ENCODE results near the gene JMJD4.

JMJD4 gene

GRCh38 chr1:227747382-227747781 is 12.3 kb upstream of the JMJD4 start:
- Mint-ChIP-seq H3K36me3 (peaks cover 26% of the 10 kb centered on the region), H3K4me3 (no peak overlapping the region)

GRCh38 chr1:227746676-227747075 is 11.6 kb upstream of the JMJD4 start:
- Mint-ChIP-seq H3K36me3 (peaks cover 21% of the 10 kb centered on the region), H3K27ac (no peak overlapping the region), H3K4me3 (no peak overlapping the region), H3K9me3 (no peaks in the 10 kb centered on the region), H3K4me1 (peaks cover 56% of the 10 kb centered on the region)
- DNase-seq (ENCODE audit: low spot score in 2 of 2) (no peak), ATAC-seq (no peak)

More at GRCh38 chr1:227747382-227747781, 12.3 kb upstream of the JMJD4 start:
- H3K27ac Mint-ChIP-seq = no peak overlapping the region
- no peaks in the 10 kb centered on the region for H3K9me3 Mint-ChIP-seq
- no peak for DNase-seq (ENCODE audit: low spot score in 2 of 2)
- ATAC-seq = no peak
- H3K4me1 Mint-ChIP-seq = peaks cover 54% of the 10 kb centered on the region

- ATAC-seq (no peak), DNase-seq (ENCODE audit: low spot score in 2 of 2) (no peak)
- Mint-ChIP-seq H3K36me3 (peaks cover 13% of the 10 kb centered on the region), H3K4me3 (no peak overlapping the region), H3K4me1 (peaks cover 66% of the 10 kb centered on the region), H3K9me3 (no peaks in the 10 kb centered on the region), H3K27ac (no peak overlapping the region)
These were observed 10.6 kb upstream of the JMJD4 start for GRCh38 chr1:227745568-227746265.

- ATAC-seq (no peak), DNase-seq (ENCODE audit: low spot score in 2 of 2) (no peak)
- Mint-ChIP-seq H3K9me3 (no peaks in the 10 kb centered on the region), H3K36me3 (peaks cover 15% of the 10 kb centered on the region), H3K4me3 (no peak overlapping the region), H3K4me1 (peaks cover 74% of the 10 kb centered on the region), H3K27ac (no peak overlapping the region)
These were observed 9.6 kb upstream of the JMJD4 start for GRCh38 chr1:227744668-227745067.

GRCh38 chr1:227742738-227743715 is 7.9 kb upstream of the JMJD4 start:
- Mint-ChIP-seq H3K4me1 (peaks cover 65% of the 10 kb centered on the region), H3K27ac (peak overlapping the region; percentile 70), H3K36me3 (peaks cover 9% of the 10 kb centered on the region), H3K9me3 (no peaks in the 10 kb centered on the region), H3K4me3 (no peak overlapping the region)
- DNase-seq (ENCODE audit: low spot score in 2 of 2) = no peak
- peak; percentile 29 for ATAC-seq

DNA sequence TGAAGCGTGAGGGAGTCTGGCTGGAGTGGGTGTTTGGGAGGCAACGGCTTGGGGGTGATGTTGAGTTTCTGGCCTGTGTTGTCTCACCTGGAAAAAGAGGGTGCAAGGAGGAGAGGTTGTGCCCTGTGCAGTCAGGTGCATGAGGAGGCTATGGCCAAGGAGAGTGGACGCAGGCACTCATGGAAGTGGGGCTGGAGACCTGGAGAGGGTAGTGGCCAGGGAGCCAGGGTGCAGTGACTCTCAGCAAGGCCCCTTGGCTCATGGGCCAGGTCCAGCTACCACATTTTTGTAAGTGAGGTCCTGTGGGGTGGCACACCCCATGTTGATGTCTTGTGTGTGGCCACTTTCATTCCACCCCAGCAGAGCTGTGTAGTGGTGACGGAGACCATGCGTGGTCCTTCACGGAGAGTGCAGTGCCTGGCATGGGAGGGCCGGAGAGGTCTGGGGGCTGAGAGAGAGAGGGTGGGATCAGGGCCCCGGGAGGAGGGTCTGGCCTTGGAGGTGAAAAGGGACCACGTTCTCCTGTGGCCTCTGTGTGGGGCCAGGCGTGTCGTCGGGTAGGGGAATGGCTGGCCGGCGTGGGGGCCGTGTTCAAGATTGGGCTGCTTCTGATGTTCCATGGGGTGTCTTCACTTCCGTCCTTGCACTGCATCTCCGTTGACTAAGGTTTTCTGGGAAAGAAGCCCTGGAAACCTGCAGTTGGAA is 6.2 kb upstream of the JMJD4 start:
- Mint-ChIP-seq H3K27ac (peak overlapping the region; percentile 74), H3K36me3 (peaks cover 13% of the 10 kb centered on the region), H3K4me3 (no peak overlapping the region), H3K9me3 (no peaks in the 10 kb centered on the region), H3K4me1 (peaks cover 70% of the 10 kb centered on the region)
- DNase-seq (ENCODE audit: low spot score in 2 of 2) = no peak
- ATAC-seq = no peak

GRCh38 chr1:227740401-227740960 is 5.4 kb upstream of the JMJD4 start:
- DNase-seq (ENCODE audit: low spot score in 2 of 2) = no peak
- ATAC-seq = no peak
- Mint-ChIP-seq H3K9me3 (no peaks in the 10 kb centered on the region), H3K36me3 (peaks cover 20% of the 10 kb centered on the region), H3K4me3 (no peak overlapping the region), H3K27ac (peak overlapping the region; percentile 74), H3K4me1 (peaks cover 75% of the 10 kb centered on the region)

DNA sequence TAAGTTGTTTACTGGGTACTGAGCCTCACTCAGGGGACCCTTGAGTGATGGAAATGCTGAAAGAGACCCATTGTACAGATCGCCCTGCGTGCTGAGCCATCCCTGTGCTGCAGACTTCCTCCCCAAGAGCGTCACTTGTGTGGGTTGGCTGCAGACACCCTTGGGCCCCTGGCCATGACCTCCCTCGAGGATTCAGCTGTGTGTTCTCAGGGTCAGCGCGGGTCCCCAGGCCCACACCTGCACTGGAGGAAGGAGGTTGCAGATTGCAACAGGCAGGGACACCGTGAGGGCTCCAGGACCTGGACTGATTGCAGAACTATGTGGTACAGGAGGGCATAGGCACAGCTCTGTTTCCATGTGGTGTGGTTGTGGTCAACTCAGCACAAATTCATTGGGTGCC is 4.5 kb upstream of the JMJD4 start:
- no peak overlapping the region for H3K4me3 Mint-ChIP-seq
- peaks cover 67% of the 10 kb centered on the region for H3K4me1 Mint-ChIP-seq
- H3K9me3 Mint-ChIP-seq = no peaks in the 10 kb centered on the region
- peak overlapping the region; percentile 74 for H3K27ac Mint-ChIP-seq
- DNase-seq (ENCODE audit: low spot score in 2 of 2) = no peak
- ATAC-seq = no peak
- peaks cover 28% of the 10 kb centered on the region for H3K36me3 Mint-ChIP-seq

GRCh38 chr1:227738820-227739219 is 3.7 kb upstream of the JMJD4 start:
- peaks cover 36% of the 10 kb centered on the region for H3K36me3 Mint-ChIP-seq
- no peak overlapping the region for H3K4me3 Mint-ChIP-seq
- no peaks in the 10 kb centered on the region for H3K9me3 Mint-ChIP-seq
- ATAC-seq (no peak), DNase-seq (ENCODE audit: low spot score in 2 of 2) (no peak)
- peaks cover 71% of the 10 kb centered on the region for H3K4me1 Mint-ChIP-seq
- H3K27ac Mint-ChIP-seq = peak overlapping the region; percentile 74

DNA sequence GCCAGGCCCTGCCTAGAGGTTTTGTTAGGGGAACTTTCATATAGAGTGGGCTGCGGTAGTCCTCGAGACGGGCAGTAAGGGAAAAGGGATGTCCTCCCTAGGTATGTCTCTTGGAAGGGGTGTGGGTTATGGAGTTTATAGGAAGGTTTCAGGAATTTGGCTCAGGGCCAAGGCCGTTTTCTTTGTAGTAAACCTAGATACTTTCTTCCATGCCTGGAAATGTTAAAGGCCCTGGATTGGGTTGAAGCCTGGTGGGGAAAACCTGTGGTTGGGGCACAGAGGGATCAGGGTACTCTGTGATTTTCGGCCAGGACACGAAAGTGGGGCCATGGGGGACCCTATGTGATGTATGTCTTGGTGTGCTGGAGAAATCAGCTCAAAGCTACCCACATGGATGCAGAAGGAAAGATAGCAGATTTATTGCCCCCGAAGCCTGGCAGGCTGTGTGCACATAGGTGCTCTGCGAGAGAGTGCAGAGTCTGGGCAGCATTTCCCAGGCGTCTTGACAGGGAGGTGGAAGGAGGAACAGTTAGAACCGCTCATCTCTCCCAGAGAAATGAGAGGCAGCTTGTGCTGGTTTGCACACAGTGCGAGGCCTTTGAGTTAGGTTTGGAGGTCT is 1.8 kb upstream of the JMJD4 start:
- Mint-ChIP-seq H3K27ac (peak overlapping the region; percentile 58), H3K4me3 (peak overlapping the region; percentile 92), H3K4me1 (peaks cover 74% of the 10 kb centered on the region), H3K9me3 (no peaks in the 10 kb centered on the region), H3K36me3 (peaks cover 55% of the 10 kb centered on the region)
- ATAC-seq (no peak), DNase-seq (ENCODE audit: low spot score in 2 of 2) (no peak)

- DNase-seq (ENCODE audit: low spot score in 2 of 2) (no peak), ATAC-seq (no peak)
- Mint-ChIP-seq H3K27ac (peak overlapping the region; percentile 95), H3K36me3 (peaks cover 58% of the 10 kb centered on the region), H3K9me3 (no peaks in the 10 kb centered on the region), H3K4me1 (peaks cover 65% of the 10 kb centered on the region), H3K4me3 (peak overlapping the region; percentile 92)
These were observed 610 bp upstream of the JMJD4 start for GRCh38 chr1:227735539-227736285.

GRCh38 chr1:227734546-227734855 is 601 bp downstream of the JMJD4 start:
- no peaks in the 10 kb centered on the region for H3K9me3 Mint-ChIP-seq
- H3K36me3 Mint-ChIP-seq = peaks cover 54% of the 10 kb centered on the region
- H3K4me1 Mint-ChIP-seq = peaks cover 60% of the 10 kb centered on the region
- DNase-seq (ENCODE audit: low spot score in 2 of 2) = no peak
- peak overlapping the region; percentile 92 for H3K4me3 Mint-ChIP-seq
- H3K27ac Mint-ChIP-seq = peak overlapping the region; percentile 72
- ATAC-seq = no peak

DNA sequence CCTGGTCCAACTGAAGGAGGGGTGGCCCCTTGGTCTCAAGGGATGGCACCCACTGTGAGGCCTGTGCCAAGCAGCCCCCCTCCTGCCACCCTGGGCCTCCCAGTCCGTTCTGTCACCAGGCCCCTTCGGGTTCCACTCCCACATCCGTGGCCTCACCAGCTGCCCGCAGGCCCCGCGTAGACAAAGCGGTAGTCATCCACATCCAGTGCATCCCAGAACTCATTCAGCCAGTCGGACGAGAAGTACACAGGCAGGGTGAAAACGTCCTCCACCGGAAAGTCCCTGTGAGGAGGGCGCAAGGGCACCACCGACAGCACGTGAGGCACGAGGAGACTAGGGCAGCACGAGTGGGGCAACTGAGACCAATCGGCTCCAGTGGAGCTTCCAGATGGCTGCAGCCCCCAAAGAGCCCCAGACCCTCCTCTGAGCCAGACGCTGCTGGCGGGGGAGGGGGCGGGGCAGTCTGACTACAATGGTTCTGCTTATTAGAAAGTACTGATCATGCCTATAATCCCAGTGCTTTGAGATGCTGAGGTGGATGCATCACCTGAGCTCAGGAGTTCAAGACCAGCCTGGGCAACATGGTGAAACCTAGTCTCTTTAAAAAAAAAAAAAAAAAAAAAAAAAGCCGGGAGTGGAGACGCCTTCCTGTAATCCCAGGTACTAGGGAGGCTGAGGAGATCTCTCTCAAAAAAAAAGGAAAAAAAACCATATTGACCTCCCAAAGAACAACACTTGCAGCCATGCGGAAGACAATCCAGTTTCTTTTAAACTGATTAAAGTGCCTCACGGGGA is 1.2 kb downstream of the JMJD4 start:
- ATAC-seq (no peak), DNase-seq (ENCODE audit: low spot score in 2 of 2) (no peak)
- H3K36me3 Mint-ChIP-seq = peaks cover 54% of the 10 kb centered on the region
- H3K9me3 Mint-ChIP-seq = no peaks in the 10 kb centered on the region
- peaks cover 60% of the 10 kb centered on the region for H3K4me1 Mint-ChIP-seq
- H3K27ac Mint-ChIP-seq = peak overlapping the region; percentile 72
- peak overlapping the region; percentile 92 for H3K4me3 Mint-ChIP-seq

GRCh38 chr1:227733309-227733705 is 1.8 kb downstream of the JMJD4 start:
- H3K36me3 Mint-ChIP-seq = peaks cover 60% of the 10 kb centered on the region
- DNase-seq (ENCODE audit: low spot score in 2 of 2) = no peak
- H3K4me3 Mint-ChIP-seq = peak overlapping the region; percentile 92
- no peaks in the 10 kb centered on the region for H3K9me3 Mint-ChIP-seq
- H3K4me1 Mint-ChIP-seq = peaks cover 66% of the 10 kb centered on the region
- H3K27ac Mint-ChIP-seq = peak overlapping the region; percentile 52
- no peak for ATAC-seq

All from stimulated activated effector memory CD8-positive, alpha-beta T cell treated with anti-CD3 and anti-CD28 coated beads, Interleukin-12 subunit alpha, Interleukin-12 subunit beta, amount 100 ng/mL, for 72 hours (primary cell).